Neutrophil (primary cell): ENCODE measurements around the gene ZSCAN21.

Experiments
- H3K27ac ChIP-seq: fragments of 200-600 bp; sonication (generic); 2 replicates; pipeline ENCODE4 v1.5.1; 2016; ENCODE audit warnings: mild to moderate bottlenecking, moderate library complexity
- H3K27me3 ChIP-seq: fragments of 200-600 bp; sonication (generic); 2 replicates; pipeline ENCODE4 v1.6.0; 2016; ENCODE audit warnings: mild to moderate bottlenecking
- H3K36me3 ChIP-seq: fragments of 200-600 bp; sonication (generic); 2 replicates; pipeline ENCODE4 v1.5.1; 2017
- H3K4me1 ChIP-seq, 2 experiments: fragments of 200-600 bp in 1 of 2; sonication (generic) in 1 of 2; 1 replicate in 1 of 2; 2 replicates in 1 of 2; pipeline versions ENCODE4 v1.5.1 to v1.6.1; 2013 to 2016; ENCODE audit warnings: low read depth in 1 of 2, low read length in 1 of 2, mild to moderate bottlenecking in 1 of 2, moderate library complexity in 1 of 2; ENCODE audit not compliant: control insufficient read depth in 1 of 2, insufficient read depth in 1 of 2
- H3K4me3 ChIP-seq, 2 experiments: fragments of 200-600 bp in 1 of 2; sonication (generic) in 1 of 2; 1 replicate in 1 of 2; 2 replicates in 1 of 2; pipeline ENCODE4 v1.5.1; 2013 to 2016; ENCODE audit warnings: low read depth in 1 of 2, low read length in 1 of 2, mild to moderate bottlenecking in 1 of 2, moderate library complexity in 1 of 2
- H3K9me3 ChIP-seq: fragments of 200-600 bp; sonication (generic); 2 replicates; pipeline ENCODE4 v1.5.1; 2016
- CTCF ChIP-seq: fragments of 200-600 bp; sonication (generic); IDR thresholded peaks from 2 replicates; pipeline ENCODE4 v1.5.1; 2016; ENCODE audit warnings: antibody characterized with exemption

ZSCAN21 gene

GRCh38 chr7:100061518-100062193 is 12.1 kb downstream of the ZSCAN21 start:
- no peak for TF ChIP-seq CTCF
- Histone ChIP-seq H3K4me3 (no peak overlapping the region), H3K36me3 (peaks cover 65% of the 10 kb centered on the region), H3K4me1 (no peaks in the 10 kb centered on the region), H3K9me3 (no peaks in the 10 kb centered on the region), H3K27ac (no peak overlapping the region), H3K27me3 (no peaks in the 10 kb centered on the region)

DNA sequence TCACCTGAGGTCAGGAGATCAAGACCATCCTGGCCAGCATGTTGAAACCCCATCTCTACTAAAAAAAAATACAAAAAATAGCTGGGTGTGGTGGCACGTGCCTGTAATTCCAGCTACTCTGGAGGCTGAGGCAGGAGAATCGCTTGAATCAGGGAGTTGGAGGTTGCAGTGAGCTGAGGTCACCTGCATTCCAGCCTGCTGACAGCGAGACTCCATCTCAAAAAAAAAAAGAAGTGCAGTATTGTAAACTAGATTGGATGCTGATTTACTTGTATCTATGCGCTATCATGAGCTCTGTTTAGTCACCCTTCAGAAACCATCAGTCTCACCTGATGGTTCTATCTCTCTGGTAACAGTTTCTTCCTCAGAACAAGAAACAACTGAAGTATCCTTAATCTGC is 13.8 kb downstream of the ZSCAN21 start:
- Histone ChIP-seq H3K9me3 (no peaks in the 10 kb centered on the region), H3K27me3 (no peaks in the 10 kb centered on the region), H3K4me3 (no peak overlapping the region), H3K4me1 (no peaks in the 10 kb centered on the region), H3K27ac (no peak overlapping the region), H3K36me3 (peaks cover 50% of the 10 kb centered on the region)
- no peak for TF ChIP-seq CTCF

DNA sequence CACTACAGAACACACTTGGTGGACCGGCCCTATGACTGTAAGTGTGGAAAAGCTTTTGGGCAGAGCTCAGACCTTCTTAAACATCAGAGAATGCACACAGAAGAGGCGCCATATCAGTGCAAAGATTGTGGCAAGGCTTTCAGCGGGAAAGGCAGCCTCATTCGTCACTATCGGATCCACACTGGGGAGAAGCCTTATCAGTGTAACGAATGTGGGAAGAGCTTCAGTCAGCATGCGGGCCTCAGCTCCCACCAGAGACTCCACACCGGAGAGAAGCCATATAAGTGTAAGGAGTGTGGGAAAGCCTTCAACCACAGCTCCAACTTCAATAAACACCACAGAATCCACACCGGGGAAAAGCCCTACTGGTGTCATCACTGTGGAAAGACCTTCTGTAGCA is 14.6 kb downstream of the ZSCAN21 start:
- H3K4me1 ChIP-seq, result no peaks in the 10 kb centered on the region
- no peaks in the 10 kb centered on the region for H3K27me3 ChIP-seq
- no peak for TF ChIP-seq CTCF
- H3K9me3 ChIP-seq, result no peaks in the 10 kb centered on the region
- peaks cover 42% of the 10 kb centered on the region for H3K36me3 ChIP-seq
- no peak overlapping the region for H3K27ac ChIP-seq
- H3K4me3 ChIP-seq, result no peak overlapping the region

GRCh38 chr7:100065452-100066186 is 16.0 kb downstream of the ZSCAN21 start:
- Histone ChIP-seq H3K4me1 (no peaks in the 10 kb centered on the region), H3K9me3 (peaks cover 9% of the 10 kb centered on the region), H3K27ac (no peak overlapping the region), H3K27me3 (no peaks in the 10 kb centered on the region), H3K4me3 (no peak overlapping the region), H3K36me3 (peaks cover 44% of the 10 kb centered on the region)
- TF ChIP-seq CTCF, result no peak

DNA sequence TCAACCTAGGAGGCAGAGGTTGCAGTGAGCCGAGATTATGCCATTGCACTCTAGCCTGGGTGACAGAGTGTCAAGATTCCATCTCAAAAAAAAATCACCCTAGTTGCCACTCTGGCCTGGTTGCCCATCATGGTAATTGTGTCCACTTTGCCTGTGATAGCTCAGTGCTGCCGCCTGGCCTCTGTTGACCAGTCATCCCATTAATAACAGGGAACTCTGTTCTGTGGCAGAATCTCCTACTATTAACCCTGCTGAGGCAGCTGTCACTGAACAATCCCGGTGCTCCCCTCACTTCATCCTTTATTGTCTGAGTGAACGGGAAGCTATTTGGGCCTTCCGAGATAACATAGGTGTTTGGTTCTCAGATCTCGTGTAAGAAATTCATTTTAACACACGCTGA is 17.4 kb downstream of the ZSCAN21 start:
- Histone ChIP-seq H3K27ac (no peak overlapping the region), H3K36me3 (peaks cover 50% of the 10 kb centered on the region)
- TF ChIP-seq CTCF, result no peak

More for the DNA sequence above, 17.4 kb downstream of the ZSCAN21 start:
- no peak overlapping the region for H3K4me3 ChIP-seq
- no peaks in the 10 kb centered on the region for H3K27me3 ChIP-seq
- no peaks in the 10 kb centered on the region for H3K4me1 ChIP-seq
- peaks cover 22% of the 10 kb centered on the region for H3K9me3 ChIP-seq
